NT2/D1 (cell line): ENCODE results near the gene DAB2.

Experiments used
- YY1 ChIP-seq: IDR thresholded peaks from 2 replicates; pipeline ENCODE4 v1.6.1; 2011; ENCODE audit not compliant: insufficient read length, insufficient read depth
- ZNF274 ChIP-seq: IDR thresholded peaks from 2 replicates; pipeline ENCODE4 v1.6.1; 2011; ENCODE audit warnings: mild to moderate bottlenecking, low read depth, low read length

DNA sequence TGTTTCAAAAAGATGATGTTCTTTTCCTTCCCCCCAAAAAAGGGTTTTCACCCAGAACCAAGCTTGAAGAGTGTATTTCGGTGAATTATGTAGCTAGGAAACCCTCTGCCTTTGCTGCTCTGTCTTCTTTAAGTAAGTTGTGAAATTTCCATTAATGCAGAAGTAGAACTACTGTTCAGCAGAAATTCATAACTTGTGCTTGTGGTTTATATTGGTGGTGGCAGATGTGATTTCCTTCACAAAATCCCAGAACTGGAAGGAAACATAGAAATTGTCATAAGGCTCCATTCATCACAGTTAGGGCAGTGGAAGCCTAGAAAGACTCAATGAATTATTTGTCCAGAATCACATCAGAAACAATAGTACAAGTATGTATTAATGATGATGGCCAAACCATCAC is 42.1 kb upstream of the DAB2 start:
- TF ChIP-seq YY1 (no peak), ZNF274 (no peak)
